K562 (cell line): ENCODE measurements around the gene TRPC4. TPM values are rescaled to one million over a fixed set of nuclear protein-coding genes. Genes with fewer than 3 reads are reported as not detected.

Experiments used
- ATAC-seq: fragments of 200-7000 bp; cut with Tn5 transposase; 3 replicates; pipeline ENCODE4 v1.9.1; 2020; ENCODE audit warnings: moderate library complexity
- BruUV-seq: library from RNA; stranded (reverse); fragments of 400-500 nt; replicated peaks from 2 replicates; lab custom pipeline; 2021; lab: Mats Ljungman, UMichigan
- CTCF ChIA-PET: fragments of 300-600 bp; formaldehyde crosslinking; extraction: SDS; loops from one replicate; lab custom pipeline; 2021; ENCODE audit warnings: low intra/inter-chr PET ratio; lab: Yijun Ruan, JAX
- POLR2A ChIA-PET: fragments of 300-600, 350-650 bp; sonication (Branson Sonifier 250); formaldehyde crosslinking; extraction: SDS; loops from one replicate; lab custom pipeline; 2021; ENCODE audit warnings: antibody characterized with exemption, inconsistent platforms; lab: Yijun Ruan, JAX
- DNase-seq, 4 experiments: peaks; one replicate each; pipeline versions ENCODE4 v3.0.0 to v3.0.0-alpha.2; 2011 to 2018; ENCODE audit warnings: low spot score in 3 of 4, mixed read lengths in 3 of 4; ENCODE audit errors: extremely low read depth in 1 of 4
- FAIRE-seq: peaks from 2 replicates; lab custom pipeline; 2011; peaks lifted over from hg19 to GRCh38; lab: Jason Lieb, UNC
- H2AFZ ChIP-seq: 2 replicates; pipeline ENCODE4 v1.6.0; 2011; ENCODE audit warnings: low read depth, low read length, control low read depth, inconsistent platforms
- H3K27ac ChIP-seq: fragments of 200-600 bp; 3 replicates; pipeline ENCODE4 v1.8.0; 2011; ENCODE audit warnings: low read depth, mild to moderate bottlenecking, control low read depth, inconsistent platforms, low read length, moderate library complexity, mixed read lengths; ENCODE audit errors: extremely low read depth
- H3K27me3 ChIP-seq, 2 experiments: fragments of 300-600 bp in 1 of 2; 2 replicates in 1 of 2; 3 replicates in 1 of 2; pipeline versions ENCODE4 v1.6.0 to v1.8.0; 2011; ENCODE audit warnings: inconsistent platforms in 2 of 2, low read length in 2 of 2, mild to moderate bottlenecking in 1 of 2, mixed read lengths in 1 of 2, moderate library complexity in 1 of 2; ENCODE audit not compliant: control insufficient read depth in 2 of 2, insufficient read depth in 2 of 2
- H3K36me3 ChIP-seq: fragments of 300-600 bp; 3 replicates; pipeline ENCODE4 v1.8.0; 2011; ENCODE audit warnings: mild to moderate bottlenecking, low read length, inconsistent platforms; ENCODE audit not compliant: control insufficient read depth, insufficient read depth
- H3K4me1 ChIP-seq, 2 experiments: fragments of 200-600 bp in 1 of 2; replicated peaks in 1 of 2; 2 replicates in 1 of 2; 3 replicates in 1 of 2; pipeline versions ENCODE4 v1.5.1 to v1.8.0; 2011; ENCODE audit warnings: inconsistent platforms in 2 of 2, low read length in 2 of 2, mild to moderate bottlenecking in 1 of 2, mixed read lengths in 1 of 2, moderate library complexity in 1 of 2; ENCODE audit not compliant: control insufficient read depth in 2 of 2, insufficient read depth in 2 of 2
- H3K4me2 ChIP-seq: 2 replicates; pipeline ENCODE4 v1.6.1; 2011; ENCODE audit warnings: low read length, control low read depth, inconsistent platforms, mixed read lengths; ENCODE audit not compliant: insufficient read depth
- H3K4me3 ChIP-seq: fragments of 200-600 bp; sonication (generic), shearing (Covaris generic); 2 replicates; pipeline ENCODE4 v1.5.1; 2016; ENCODE audit warnings: control low read depth, inconsistent platforms
- H3K79me2 ChIP-seq: fragments of 200-600 bp; 3 replicates; pipeline ENCODE4 v1.8.0; 2011; ENCODE audit warnings: low read length, inconsistent platforms; ENCODE audit not compliant: control insufficient read depth, insufficient read depth
- H3K9ac ChIP-seq, 2 experiments: 2 replicates each; pipeline versions ENCODE4 v1.6.0 to v1.6.1; 2011; ENCODE audit warnings: low read depth in 2 of 2, low read length in 2 of 2, control low read depth in 1 of 2, inconsistent platforms in 1 of 2, mild to moderate bottlenecking in 1 of 2, mixed read lengths in 1 of 2; ENCODE audit not compliant: insufficient read depth in 1 of 2
- H3K9me1 ChIP-seq: one replicate; pipeline ENCODE4 v1.6.0; 2011; ENCODE audit warnings: inconsistent platforms, mild to moderate bottlenecking, low read length, moderate library complexity; ENCODE audit not compliant: control insufficient read depth, insufficient read depth
- H3K9me3 ChIP-seq: replicated peaks from 2 replicates; pipeline ENCODE4 v1.5.1; 2011; ENCODE audit warnings: low read depth, low read length, inconsistent platforms; ENCODE audit not compliant: control insufficient read depth, insufficient read depth
- H4K20me1 ChIP-seq: replicated peaks from 2 replicates; pipeline ENCODE4 v1.6.1; 2011; ENCODE audit warnings: low read length, inconsistent platforms, mixed read lengths; ENCODE audit not compliant: control insufficient read depth, insufficient read depth
- ARID1B ChIP-seq: fragments of 450-650 bp; IDR thresholded peaks from 2 replicates; pipeline ENCODE4 v1.6.1; 2016; ENCODE audit warnings: antibody characterized with exemption, mild to moderate bottlenecking, inconsistent platforms
- CBFA2T3 ChIP-seq: fragments of 450-650 bp; IDR thresholded peaks from 2 replicates; pipeline ENCODE4 v1.6.1; 2017
- GABPB2 ChIP-seq: fragments of 250-450 bp; sonication (Bioruptor Pico); conservative IDR thresholded peaks from 2 replicates; pipeline ENCODE4 v1.5.1; 2021; ENCODE audit warnings: mild to moderate bottlenecking
- KLF6 ChIP-seq: fragments of 250-450 bp; sonication (Bioruptor Pico); IDR thresholded peaks from 2 replicates; pipeline ENCODE4 v1.4.0; 2020; ENCODE audit warnings: mild to moderate bottlenecking, moderate library complexity, borderline replicate concordance
- PCBP2 ChIP-seq: fragments of 200-400 bp; formaldehyde crosslinking; IDR thresholded peaks from 2 replicates; pipeline ENCODE4 v1.6.1; 2018; ENCODE audit warnings: low read length, low read depth, mild to moderate bottlenecking, moderate library complexity; ENCODE audit not compliant: poor library complexity, severe bottlenecking
- RAD21 ChIP-seq, 2 experiments: fragments of 250-450 bp in 1 of 2; fragments of 450-650 bp in 1 of 2; sonication (Bioruptor Pico) in 1 of 2; formaldehyde crosslinking in 1 of 2; IDR thresholded peaks in 1 of 2; conservative IDR thresholded peaks in 1 of 2; 2 replicates each; pipeline versions ENCODE4 v1.4.0 to v1.8.0; 2020 to 2022; ENCODE audit warnings: mild to moderate bottlenecking in 2 of 2, moderate library complexity in 1 of 2
- SP1 ChIP-seq: sonication (generic); formaldehyde crosslinking; IDR thresholded peaks from 2 replicates; pipeline ENCODE4 v1.8.1; 2022; ENCODE audit warnings: mild to moderate bottlenecking, missing genetic modification reagents
- SREBF2 ChIP-seq: sonication (generic); formaldehyde crosslinking; IDR thresholded peaks from 2 replicates; pipeline ENCODE4 v1.4.0; 2020; ENCODE audit warnings: mild to moderate bottlenecking, missing genetic modification reagents
- TAL1 ChIP-seq: fragments of 450-650 bp; IDR thresholded peaks from 2 replicates; pipeline ENCODE4 v1.6.1; 2016; ENCODE audit warnings: mild to moderate bottlenecking
- TEAD4 ChIP-seq, 2 experiments: sonication (generic) in 1 of 2; formaldehyde crosslinking in 1 of 2; IDR thresholded peaks; 2 replicates each; pipeline versions ENCODE4 v1.6.1 to v1.8.0; 2012 to 2022; ENCODE audit warnings: borderline replicate concordance in 1 of 2, inconsistent platforms in 1 of 2, low read length in 1 of 2, mild to moderate bottlenecking in 1 of 2, missing genetic modification reagents in 1 of 2
- TRIM28 ChIP-seq: fragments of 450-650 bp; IDR thresholded peaks from 2 replicates; pipeline ENCODE4 v1.6.1; 2017
- XRCC4 ChIP-seq: IDR thresholded peaks from one replicate; pipeline ENCODE4 v1.6.1; 2011; ENCODE audit not compliant: insufficient read depth, insufficient read length; ENCODE audit errors: extremely low read depth
- WGBS: fragments of 100-300 bp; shearing (Covaris generic); methylation state at CpG from one replicate; pipeline ENCODE4 v1.1.6; 2016; ENCODE audit warnings: low coverage, mixed read lengths; ENCODE audit not compliant: insufficient coverage; ENCODE audit errors: missing lambda C conversion rate; 5-methylcytosine and 5-hydroxymethylcytosine counted together
- in situ Hi-C: fragments of 300-500 bp; cut with MboI; formaldehyde crosslinking; loops from 4 replicates; pipeline ENCODE4 v1.15.0; 2018; ENCODE audit warnings: inconsistent platforms, mixed read lengths
- intact Hi-C: fragments of 100-400 bp; cut with micrococcal nuclease; formaldehyde crosslinking; loops from 2 replicates; pipeline ENCODE4 v1.14.2; 2022
- polyA plus RNA-seq, 8 experiments: library from polyadenylated mRNA; depleted of rRNA in 4 of 8; stranded (reverse) in 5 of 8; unstranded in 3 of 8; fragments of >200 nt; fragmentation: Nextera tagmentation in 2 of 8; fragmentation: Illumina TruSeq in 1 of 8; extraction: Ambion mirVana in 2 of 8; extraction: Trizol in 1 of 8; gene quantifications; 2 replicates each; pipeline versions ENCODE4 v1.2.1 to v1.2.3, GENCODE V29; 2011 to 2014; ENCODE audit warnings: inconsistent platforms in 1 of 8, missing spikeins in 1 of 8
- total RNA-seq, 7 experiments: library from RNA; depleted of rRNA in 6 of 7; stranded (reverse); fragments of >200 nt in 6 of 7; fragmentation: Illumina TruSeq in 2 of 7; extraction: Trizol in 2 of 7; gene quantifications; 2 replicates each; pipeline versions ENCODE4 v1.2.1 to v1.2.3, GENCODE V29; 2011 to 2021; ENCODE audit warnings: low replicate concordance in 1 of 7

The TRPC4 gene
- total and polyA plus RNA-seq, 9 of the 15 experiments (the other 6 are each of a cell fraction or from before 2014, with no cell fraction given), result 0.03 to 0.04 TPM; not detected in 7

GRCh38 chr13:37685206-37685605 is 184.4 kb downstream of the TRPC4 start:
- Histone ChIP-seq H3K36me3 (no peaks in the 10 kb centered on the region), H3K79me2 (no peaks in the 10 kb centered on the region), H3K27me3 (no peaks in the 10 kb centered on the region), H3K9me3 (no peaks in the 10 kb centered on the region), H3K4me3 (no peak overlapping the region), H2AFZ (no peak overlapping the region), H4K20me1 (no peaks in the 10 kb centered on the region)
- no peak for DNase-seq
- ATAC-seq, result no peak
- POLR2A ChIA-PET, result no interaction called here
- in situ Hi-C loops, result no loop called here
- WGBS, result 24% methylated on average over 4 of the region's 5 CpGs
- TF ChIP-seq TRIM28 (no peak), GABPB2 (CRISPR knock-in tag) (no peak), SREBF2 (CRISPR knock-in tag) (no peak), KLF6 (no peak), XRCC4 (no peak)
- TF ChIP-seq, all 486 proteins: peak for 0
- Histone ChIP-seq H3K9me1 (no peaks in the 10 kb centered on the region), H3K27ac (no peak overlapping the region), H3K9ac (no peak overlapping the region), H3K4me1 (no peaks in the 10 kb centered on the region), H3K4me2 (no peak overlapping the region)
- no TSS peak for BruUV-seq
- FAIRE-seq, result no peak
- CTCF ChIA-PET, result no interaction called here
- intact Hi-C loops, result no loop called here

DNA sequence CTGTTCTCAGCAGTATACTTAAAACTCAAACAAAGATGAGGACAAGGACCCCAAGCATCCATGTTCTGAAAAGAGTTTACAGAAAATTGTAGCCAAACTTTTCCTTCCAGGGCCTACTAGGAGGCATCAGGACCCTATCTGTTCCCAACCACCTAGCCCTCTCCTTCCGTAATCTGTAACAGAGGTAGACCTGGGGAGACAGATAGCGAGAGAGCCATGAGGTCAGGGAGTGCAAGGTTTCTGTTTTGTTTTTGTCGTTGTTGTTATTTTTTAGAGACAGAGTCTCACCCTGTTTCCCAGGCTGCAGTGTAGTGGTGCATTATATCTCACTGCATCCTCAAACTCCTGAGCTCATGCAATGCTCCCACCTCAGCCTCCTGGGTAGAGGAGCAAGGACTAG is 187.1 kb downstream of the TRPC4 start:
- no peak overlapping the region for H3K27ac ChIP-seq
- 0% methylated on average over 3 of the region's 3 CpGs for WGBS
- CTCF ChIA-PET, result no interaction called here
- BruUV-seq, result no TSS peak
- TF ChIP-seq PCBP2 (no peak), TAL1 (peak; percentile 64), ARID1B (peak; percentile 43; the same call in 1 of the 2 replicates), TEAD4 (IDR thresholded peaks at IDR 0.05; ENCODE audit: low read length) (peak; percentile 36; the same call in 1 of the 2 replicates), TEAD4 (CRISPR knock-in tag; IDR thresholded peaks at IDR 0.05; ENCODE audit: borderline replicate concordance) (no peak), RAD21 (CRISPR knock-in tag; conservative IDR thresholded peaks at IDR 0.05 in 1 of 2, IDR thresholded peaks at IDR 0.05 in 1 of 2) (no peak), CBFA2T3 (peak; percentile 65), SP1 (no peak)
- intact Hi-C loops (no loop called here), in situ Hi-C loops (no loop called here)
- no peaks in the 10 kb centered on the region for H4K20me1 ChIP-seq
- H3K4me3 ChIP-seq, result no peak overlapping the region
- H3K9me1 ChIP-seq, result no peaks in the 10 kb centered on the region
- no peak overlapping the region for H3K9ac ChIP-seq
- H3K36me3 ChIP-seq, result no peaks in the 10 kb centered on the region
- H2AFZ ChIP-seq, result no peak overlapping the region
- no peaks in the 10 kb centered on the region for H3K27me3 ChIP-seq
- H3K4me2 ChIP-seq, result no peak overlapping the region
- DNase-seq (peak in 2 of 4 experiments; percentile 8 to 27), ATAC-seq (peak; percentile 68), FAIRE-seq (no peak)
- no peaks in the 10 kb centered on the region for H3K9me3 ChIP-seq
- no peaks in the 10 kb centered on the region for H3K79me2 ChIP-seq
- H3K4me1 ChIP-seq, result no peaks in the 10 kb centered on the region
- POLR2A ChIA-PET, result no interaction called here
